Hematopoietic multipotent progenitor cell treated with erythropoietin and hydrocortisone succinate and interleukin-3 and kit ligand, for 15 days (in vitro differentiated cells): ENCODE results near the gene KRT7.

ENCODE experiments used
- DNase-seq: peaks from one replicate; pipeline ENCODE4 v3.0.0-alpha.2; 2015; ENCODE audit warnings: low spot score

Gene KRT7

DNA sequence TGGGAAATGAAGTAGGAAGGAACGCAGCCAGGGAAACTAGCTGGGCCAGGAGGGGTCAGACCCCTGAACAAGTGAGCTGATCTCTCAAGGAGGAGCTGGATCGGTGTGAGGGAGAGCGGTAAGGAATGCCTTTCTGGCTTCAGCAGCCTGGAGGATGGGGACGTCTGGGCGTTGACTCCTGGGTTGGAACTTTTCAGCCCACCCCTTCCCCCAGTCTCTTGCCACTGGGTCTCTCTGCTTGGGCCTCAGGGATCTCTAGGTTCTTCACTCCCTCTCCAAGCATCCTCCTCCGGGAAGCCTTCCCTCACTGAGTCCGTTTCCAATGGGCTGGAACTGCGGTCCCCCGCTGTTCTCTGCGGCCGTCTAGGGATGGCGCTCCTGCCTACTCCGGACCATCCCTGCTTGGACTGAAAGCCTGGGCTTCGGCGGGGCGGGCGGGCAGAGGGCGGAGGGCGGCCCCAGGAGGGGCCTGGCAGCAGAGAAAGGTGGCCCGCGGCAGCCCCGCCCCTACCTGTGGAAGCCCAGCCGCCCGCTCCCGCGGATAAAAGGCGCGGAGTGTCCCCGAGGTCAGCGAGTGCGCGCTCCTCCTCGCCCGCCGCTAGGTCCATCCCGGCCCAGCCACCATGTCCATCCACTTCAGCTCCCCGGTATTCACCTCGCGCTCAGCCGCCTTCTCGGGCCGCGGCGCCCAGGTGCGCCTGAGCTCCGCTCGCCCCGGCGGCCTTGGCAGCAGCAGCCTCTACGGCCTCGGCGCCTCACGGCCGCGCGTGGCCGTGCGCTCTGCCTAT, at the start of gene KRT7:
Gene KRT7, plus strand, starts transcription at position 570 of the 788 bp plus-strand sequence. Its CDS starts 54 bp downstream, at position 624.
- DNase-seq = no peak

DNA sequence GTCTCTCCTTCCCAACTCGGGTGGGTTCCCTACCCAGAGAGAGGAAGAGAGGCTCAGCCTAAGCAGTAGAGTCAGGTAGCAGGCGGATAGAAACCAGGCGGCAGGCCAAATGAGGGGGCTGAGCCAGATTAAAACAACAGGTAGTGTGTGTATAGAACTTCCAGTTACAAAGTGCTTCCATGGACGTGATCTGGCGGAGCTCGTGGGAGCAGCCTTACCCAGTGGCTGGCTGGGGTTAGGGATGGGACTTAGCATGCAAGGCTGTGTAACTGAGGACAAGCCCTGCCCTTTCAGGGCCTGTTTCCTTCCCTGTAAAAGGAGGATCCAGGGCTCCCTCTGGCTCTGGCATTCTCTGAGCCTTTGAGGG, 49.5 kb upstream of the KRT7 start:
- DNase-seq = no peak

GRCh38 chr12:52183971-52184370, 49.1 kb upstream of the KRT7 start:
- no peak for DNase-seq

GRCh38 chr12:52184813-52185212, 48.2 kb upstream of the KRT7 start:
- no peak for DNase-seq

DNA sequence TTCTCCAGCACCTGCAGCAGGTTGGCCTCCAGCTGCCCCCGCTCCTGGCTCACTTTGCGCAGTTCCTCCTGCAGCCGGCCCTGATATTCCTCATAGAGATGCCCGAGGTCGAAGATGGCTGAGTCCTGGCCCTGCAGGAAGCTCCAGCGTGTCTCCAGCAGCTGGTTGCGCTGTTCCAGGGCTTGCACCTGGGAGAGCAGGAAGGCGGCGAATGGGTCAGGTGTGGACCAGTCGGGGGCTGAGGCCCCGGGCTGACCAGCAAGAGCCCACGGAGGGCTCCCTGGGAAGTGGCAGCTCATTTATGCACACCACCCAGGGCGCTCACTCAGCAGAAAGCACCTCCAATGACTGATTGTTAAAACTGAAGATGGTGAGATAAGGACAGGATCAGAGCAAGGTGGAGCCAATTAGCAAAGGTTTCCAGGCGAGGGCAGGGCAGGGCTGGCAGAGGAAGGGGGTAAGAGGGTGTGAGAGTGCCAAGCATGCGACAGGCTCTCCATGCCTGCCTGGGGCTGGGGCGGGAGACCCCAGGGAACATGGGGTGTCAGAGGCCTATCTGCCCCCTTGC, 47.6 kb upstream of the KRT7 start:
- DNase-seq = no peak

DNA sequence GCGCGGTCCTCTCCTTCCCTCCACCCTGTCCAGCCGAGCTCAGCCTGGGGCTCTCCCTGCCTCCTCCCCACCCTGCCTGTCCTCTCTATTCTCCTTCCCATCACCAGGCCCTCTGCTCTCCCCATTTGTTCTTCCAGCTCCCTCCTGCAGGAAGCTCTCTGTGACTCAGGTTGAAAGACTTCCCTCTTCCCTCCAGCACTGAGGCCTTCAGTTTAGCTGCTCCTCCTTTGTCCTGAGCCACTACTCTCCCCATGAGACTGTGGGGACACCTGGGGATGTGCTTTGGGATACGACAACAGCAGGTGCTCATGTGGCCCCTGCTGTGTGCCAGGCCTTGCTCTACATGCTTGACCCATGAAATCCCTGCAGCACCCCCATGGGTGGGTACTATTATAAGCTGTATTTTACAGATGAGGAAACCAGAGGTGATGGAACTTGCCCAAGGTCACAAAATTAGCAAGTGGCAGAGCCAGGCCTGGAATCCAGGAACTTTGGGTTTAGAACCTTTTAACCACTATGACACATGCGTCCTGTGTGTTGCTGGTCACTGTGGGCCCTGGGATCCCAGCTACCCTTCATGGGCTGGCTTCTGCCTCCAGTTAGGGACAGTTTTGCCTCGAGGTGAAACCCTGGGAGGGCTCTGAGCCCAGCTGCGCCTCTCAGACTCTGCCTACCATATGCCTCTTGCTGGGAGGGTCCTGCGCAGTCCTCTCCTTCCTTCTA, 46.8 kb upstream of the KRT7 start:
- no peak for DNase-seq

DNA sequence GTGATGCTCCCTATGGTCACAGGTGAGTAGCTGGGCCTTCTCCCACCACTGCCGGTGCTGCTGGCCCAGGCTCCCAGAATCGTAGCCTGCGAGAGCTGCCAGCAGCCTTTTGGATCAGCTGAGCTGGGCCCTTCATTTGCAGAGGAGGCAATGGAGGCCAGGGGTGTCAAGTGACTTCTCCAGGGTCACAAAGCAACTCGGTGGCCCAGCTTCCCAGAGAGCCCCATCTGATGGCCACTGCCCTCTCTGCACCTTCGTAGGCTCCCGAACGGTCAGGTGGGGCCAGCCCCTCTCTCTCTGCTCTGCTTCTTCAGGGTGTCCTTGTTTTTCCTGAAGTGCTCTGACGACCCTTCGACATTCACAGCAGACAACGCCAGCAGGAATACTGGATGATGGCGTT, 45.8 kb upstream of the KRT7 start:
- DNase-seq = no peak

GRCh38 chr12:52187640-52188039, 45.4 kb upstream of the KRT7 start:
- DNase-seq = no peak

GRCh38 chr12:52188658-52189057, 44.4 kb upstream of the KRT7 start:
- no peak for DNase-seq

- DNase-seq = no peak
These were observed 43.5 kb upstream of the KRT7 start for GRCh38 chr12:52189376-52190174.

DNA sequence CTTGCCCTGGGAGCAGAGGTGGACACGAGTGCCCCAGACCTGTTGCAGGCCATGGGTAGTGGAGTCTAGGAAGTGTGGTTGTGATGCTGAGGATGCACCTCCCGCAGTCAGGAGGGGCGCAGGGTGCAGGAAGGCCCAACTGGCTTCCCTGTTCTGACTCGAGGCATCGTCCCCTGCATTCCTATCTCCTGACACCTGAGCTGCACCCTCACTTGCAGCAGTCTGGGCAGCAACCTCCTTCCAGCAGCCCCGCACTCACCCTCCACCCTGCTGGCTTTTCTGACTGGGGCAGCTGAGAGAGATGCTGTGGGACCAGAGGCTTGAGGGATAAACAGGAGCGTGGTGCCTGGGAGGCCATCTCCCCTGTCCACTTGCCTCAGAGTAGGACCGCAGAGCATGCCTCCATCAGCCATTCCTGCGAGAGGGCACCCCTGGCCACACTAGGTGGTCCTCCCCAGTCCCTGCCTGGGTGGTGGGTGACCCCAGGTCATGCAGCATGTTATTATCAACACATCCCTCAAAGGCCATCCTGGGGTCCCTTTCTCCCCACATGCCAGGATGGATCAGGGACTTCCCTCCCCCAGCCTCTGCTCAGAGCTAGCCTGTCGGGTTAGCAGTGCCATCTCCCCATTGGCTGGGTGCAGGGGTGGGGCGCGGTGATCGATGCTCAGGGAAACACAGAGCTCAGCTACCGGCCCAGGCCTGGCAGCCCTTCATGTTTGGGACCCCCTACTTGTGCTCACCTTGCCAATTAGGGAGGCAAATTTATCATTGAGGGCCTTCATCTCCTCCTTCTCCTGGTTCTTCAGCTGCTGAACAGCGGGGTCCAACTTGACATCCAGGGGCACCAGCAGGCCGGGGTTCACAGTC, 41.9 kb upstream of the KRT7 start:
- DNase-seq = no peak

GRCh38 chr12:52191841-52192791, 40.9 kb upstream of the KRT7 start, which contains the start of gene KRT80:
KRT80 (minus strand) TSS chr12:52192014; CDS start chr12:52191902, 112 bp downstream.
- DNase-seq = peak; percentile 36

- no peak for DNase-seq
These were observed 39.5 kb upstream of the KRT7 start for GRCh38 chr12:52193532-52193931.

DNA sequence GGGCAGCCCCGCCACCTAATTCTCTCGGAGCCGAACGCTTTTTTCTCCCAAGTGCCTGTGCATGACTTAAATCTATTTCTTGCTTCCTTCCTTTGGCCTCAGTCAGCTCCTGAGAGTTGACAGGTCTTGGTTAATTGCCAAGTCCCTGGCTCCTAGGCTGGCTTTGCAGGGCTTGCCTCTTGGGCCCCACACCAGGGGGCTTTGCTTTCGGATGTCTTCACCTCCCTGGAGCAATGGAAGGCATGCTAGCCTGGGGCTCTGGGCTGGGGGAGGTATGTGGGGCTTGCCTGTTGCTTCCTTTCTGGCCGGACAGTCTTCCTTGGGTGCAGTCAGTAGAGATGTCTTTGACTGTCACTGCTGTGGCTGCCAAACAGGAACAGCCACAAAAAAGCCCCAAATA, 39.1 kb upstream of the KRT7 start:
- DNase-seq = no peak

GRCh38 chr12:52195065-52195730, 37.8 kb upstream of the KRT7 start:
- DNase-seq = no peak

- DNase-seq = no peak
These were observed 35.4 kb upstream of the KRT7 start for GRCh38 chr12:52197371-52198231.

GRCh38 chr12:52198454-52199215, 34.4 kb upstream of the KRT7 start:
- DNase-seq = no peak
